Fibroblast of upper back skin (primary cell): ENCODE results near the gene BRME1.
"Not testable (repeated sequence)": the region's sequence is repeated elsewhere in the genome, so short reads cannot be mapped to it uniquely, and the experiment has no call there.

Experiments
- DNase-seq: peaks from one replicate; pipeline ENCODE4 v3.0.0-alpha.2; 2013

BRME1 gene

GRCh38 chr19:13864667-13865570 lies 41.0 kb downstream of the BRME1 start:
- DNase-seq: no peak

GRCh38 chr19:13864046-13864666 lies 41.8 kb downstream of the BRME1 start:
- DNase-seq: no peak

- DNase-seq: peak; percentile 94
These were observed 44.0 kb downstream of the BRME1 start for GRCh38 chr19:13861714-13862531.

GRCh38 chr19:13861392-13861713 lies 44.6 kb downstream of the BRME1 start:
- DNase-seq: no peak

- no peak for DNase-seq
These were observed 45.1 kb downstream of the BRME1 start for GRCh38 chr19:13860679-13861391.

- peak; percentile 59 for DNase-seq
These were observed 46.5 kb downstream of the BRME1 start for GRCh38 chr19:13859361-13859880.

- no peak for DNase-seq
These were observed 49.4 kb downstream of the BRME1 start for GRCh38 chr19:13856497-13856896.

GRCh38 chr19:13852171-13852707 lies 53.7 kb downstream of the BRME1 start:
- not testable (repeated sequence) for DNase-seq

- DNase-seq: not testable (repeated sequence)
These were observed 54.2 kb downstream of the BRME1 start for GRCh38 chr19:13851734-13852114.

- peak; percentile 95 for DNase-seq
These were observed 54.8 kb downstream of the BRME1 start for GRCh38 chr19:13850910-13851733.

- DNase-seq: peak; percentile 75
These were observed 55.7 kb downstream of the BRME1 start for GRCh38 chr19:13849991-13850909.

- no peak for DNase-seq
These were observed 56.9 kb downstream of the BRME1 start for GRCh38 chr19:13848798-13849676.

GRCh38 chr19:13848340-13848677 lies 57.6 kb downstream of the BRME1 start:
- no peak for DNase-seq

- peak; percentile 94 for DNase-seq
These were observed 58.2 kb downstream of the BRME1 start for GRCh38 chr19:13847407-13848339.

GRCh38 chr19:13846557-13847406 lies 59.1 kb downstream of the BRME1 start:
- peak; percentile 89 for DNase-seq

GRCh38 chr19:13844130-13844631 lies 61.7 kb downstream of the BRME1 start:
- no peak for DNase-seq
